Measurements from ENCODE around the gene NIM1K. TPM values are rescaled to one million over a fixed set of nuclear protein-coding genes. Genes with fewer than 3 reads are reported as not detected.
"Not testable (repeated sequence)": the region's sequence is repeated elsewhere in the genome, so short reads cannot be mapped to it uniquely, and the experiment has no call there.

The NIM1K gene
- total RNA-seq, 2 donors from 2014 or later = 2.5 to 2.9 TPM

- Mint-ChIP-seq H3K4me3 (no peak overlapping the region), H3K36me3 (peaks cover 22% of the 10 kb centered on the region), H3K9me3 (no peaks in the 10 kb centered on the region), H3K27ac (no peak overlapping the region), H3K4me1 (ENCODE audit: low read depth in 2 of 2) (peaks cover 4 to 12% of the 10 kb centered on the region in 2 donors), H3K27me3 (no peaks in the 10 kb centered on the region)
- ATAC-seq (no peak), DNase-seq (ENCODE audit: low spot score) (no peak)
Observed at GRCh38 chr5:43288269-43288831, 96.3 kb downstream of the NIM1K start.

GRCh38 chr5:43290726-43291125 is 98.7 kb downstream of the NIM1K start:
- peaks cover 6 to 16% of the 10 kb centered on the region in 2 donors for H3K4me1 Mint-ChIP-seq (ENCODE audit: low read depth in 2 of 2)
- DNase-seq (ENCODE audit: low spot score) = no peak
- H3K4me3 Mint-ChIP-seq = no peak overlapping the region
- no peak for ATAC-seq
- no peaks in the 10 kb centered on the region for H3K27me3 Mint-ChIP-seq
- H3K9me3 Mint-ChIP-seq = no peaks in the 10 kb centered on the region
- H3K27ac Mint-ChIP-seq = no peak overlapping the region
- peaks cover 34% of the 10 kb centered on the region for H3K36me3 Mint-ChIP-seq

DNA sequence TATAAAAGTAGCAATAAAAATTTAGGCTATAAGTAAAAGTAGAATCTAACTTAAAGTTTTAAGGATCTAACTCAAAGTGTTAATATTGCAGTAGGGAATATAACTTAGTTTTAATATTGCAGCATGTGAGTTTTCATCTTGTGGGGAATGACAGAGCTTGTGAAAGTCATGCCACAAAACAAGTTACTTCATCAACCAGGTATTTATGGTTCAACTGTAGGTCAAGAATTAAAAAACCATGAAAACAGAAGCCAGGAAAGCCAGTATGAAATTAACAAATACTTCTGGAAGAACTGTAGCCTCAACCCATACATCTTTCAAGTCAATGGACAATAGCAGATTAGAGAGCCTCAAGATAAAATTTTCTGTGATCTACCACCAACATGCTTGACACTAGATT is 102.2 kb downstream of the NIM1K start:
- Mint-ChIP-seq H3K27me3 (no peaks in the 10 kb centered on the region), H3K27ac (no peak overlapping the region), H3K9me3 (no peaks in the 10 kb centered on the region), H3K36me3 (peaks cover 27% of the 10 kb centered on the region), H3K4me1 (ENCODE audit: low read depth in 2 of 2) (peaks cover 3 to 13% of the 10 kb centered on the region in 2 donors), H3K4me3 (no peak overlapping the region)
- ATAC-seq (no peak), DNase-seq (ENCODE audit: low spot score) (no peak)

DNA sequence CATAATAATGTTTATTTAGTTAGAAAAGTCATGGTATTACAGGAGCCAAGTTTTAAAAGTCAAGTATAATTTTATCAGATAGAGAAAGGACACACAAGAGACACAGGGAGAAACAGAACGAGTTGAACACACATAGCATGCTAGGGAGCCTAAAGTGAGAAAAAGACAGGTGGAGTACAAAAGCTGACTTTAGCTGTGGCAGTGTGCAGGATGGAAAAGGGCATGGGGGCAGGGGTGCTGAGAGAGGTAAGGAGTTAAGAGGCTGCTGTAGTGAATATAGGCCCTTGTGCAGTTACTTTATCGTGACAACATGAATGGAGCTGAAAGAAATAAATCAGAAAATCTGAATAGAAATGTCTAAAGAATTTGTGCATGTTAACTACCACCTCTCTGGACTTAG is 103.2 kb downstream of the NIM1K start:
- ATAC-seq (no peak), DNase-seq (ENCODE audit: low spot score) (no peak)
- Mint-ChIP-seq H3K36me3 (peaks cover 27% of the 10 kb centered on the region), H3K4me3 (no peak overlapping the region), H3K27ac (no peak overlapping the region), H3K4me1 (ENCODE audit: low read depth in 2 of 2) (peaks cover 3 to 13% of the 10 kb centered on the region in 2 donors), H3K9me3 (no peaks in the 10 kb centered on the region), H3K27me3 (no peaks in the 10 kb centered on the region)

DNA sequence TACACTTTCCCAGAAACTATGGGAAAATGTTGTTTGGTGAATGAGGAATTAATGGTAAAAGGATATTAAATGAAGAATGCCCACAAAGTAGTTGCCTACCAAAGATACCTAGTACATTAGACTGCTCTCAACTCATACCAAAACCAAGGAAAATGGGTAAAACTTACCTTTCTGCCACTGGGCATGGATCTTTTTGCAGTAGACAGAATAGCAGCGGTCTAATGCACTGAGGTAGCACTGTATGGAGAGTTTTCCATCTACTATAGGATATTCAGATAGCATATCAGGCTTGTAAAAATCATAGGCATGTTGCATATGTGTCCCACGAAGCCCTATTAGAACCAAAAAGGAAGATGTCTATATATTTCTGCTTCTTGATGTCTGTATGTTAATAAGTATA is 104.8 kb downstream of the NIM1K start:
- H3K36me3 Mint-ChIP-seq = peaks cover 28% of the 10 kb centered on the region
- no peaks in the 10 kb centered on the region for H3K9me3 Mint-ChIP-seq
- ATAC-seq = no peak

DNA sequence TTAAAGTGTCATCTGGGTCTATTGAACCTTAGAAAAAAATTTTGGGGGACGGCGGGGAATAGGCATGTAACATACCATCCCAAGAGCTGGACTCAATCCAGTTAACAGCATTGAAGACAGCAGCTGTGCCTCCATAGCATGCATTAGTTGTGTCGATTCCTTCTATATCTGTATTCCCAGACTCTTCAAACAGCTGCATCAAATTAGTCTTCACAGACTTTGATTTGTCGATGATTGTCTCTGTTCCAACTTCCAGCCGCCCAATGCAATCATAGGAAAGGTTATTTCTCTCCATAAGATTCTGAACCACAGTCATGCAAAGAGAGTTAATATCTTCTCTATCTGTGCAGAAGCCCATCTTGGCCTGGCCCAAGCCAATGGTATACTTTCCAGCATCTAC is 106.4 kb downstream of the NIM1K start:
- H3K4me1 Mint-ChIP-seq (ENCODE audit: low read depth in 2 of 2) = peaks cover 24 to 27% of the 10 kb centered on the region in 2 donors
- no peak for DNase-seq (ENCODE audit: low spot score)
- H3K4me3 Mint-ChIP-seq = no peak overlapping the region
- no peak for ATAC-seq
- peaks cover 36% of the 10 kb centered on the region for H3K36me3 Mint-ChIP-seq
- H3K27ac Mint-ChIP-seq = no peak overlapping the region
- no peaks in the 10 kb centered on the region for H3K9me3 Mint-ChIP-seq
- no peaks in the 10 kb centered on the region for H3K27me3 Mint-ChIP-seq

More for the DNA sequence above, 104.8 kb downstream of the NIM1K start:
- DNase-seq (ENCODE audit: low spot score) = no peak
- Mint-ChIP-seq H3K27ac (no peak overlapping the region), H3K4me1 (ENCODE audit: low read depth in 2 of 2) (peaks cover 11 to 12% of the 10 kb centered on the region in 2 donors), H3K4me3 (no peak overlapping the region), H3K27me3 (no peaks in the 10 kb centered on the region)

- Mint-ChIP-seq H3K4me1 (ENCODE audit: low read depth in 2 of 2) (peaks cover 36 to 41% of the 10 kb centered on the region in 2 donors), H3K27ac (no peak overlapping the region), H3K36me3 (peaks cover 29% of the 10 kb centered on the region), H3K27me3 (no peaks in the 10 kb centered on the region), H3K4me3 (no peak overlapping the region), H3K9me3 (no peaks in the 10 kb centered on the region)
- DNase-seq (ENCODE audit: low spot score) (no peak), ATAC-seq (no peak)
Observed at GRCh38 chr5:43300112-43300511, 108.1 kb downstream of the NIM1K start.

GRCh38 chr5:43301653-43302091 is 109.6 kb downstream of the NIM1K start:
- H3K4me3 Mint-ChIP-seq = no peak overlapping the region
- peaks cover 39 to 44% of the 10 kb centered on the region in 2 donors for H3K4me1 Mint-ChIP-seq (ENCODE audit: low read depth in 2 of 2)
- ATAC-seq = no peak
- no peaks in the 10 kb centered on the region for H3K27me3 Mint-ChIP-seq
- no peaks in the 10 kb centered on the region for H3K9me3 Mint-ChIP-seq
- DNase-seq (ENCODE audit: low spot score) = no peak
- peak overlapping the region; percentile 34 to 40 for H3K27ac Mint-ChIP-seq
- H3K36me3 Mint-ChIP-seq = peaks cover 19% of the 10 kb centered on the region

GRCh38 chr5:43302481-43302880 is 110.5 kb downstream of the NIM1K start:
- ATAC-seq = no peak
- Mint-ChIP-seq H3K4me3 (no peak overlapping the region), H3K27me3 (no peaks in the 10 kb centered on the region), H3K9me3 (no peaks in the 10 kb centered on the region), H3K36me3 (peaks cover 13% of the 10 kb centered on the region), H3K4me1 (ENCODE audit: low read depth in 2 of 2) (peaks cover 39 to 44% of the 10 kb centered on the region in 2 donors), H3K27ac (peak overlapping the region; percentile 34 to 40)
- no peak for DNase-seq (ENCODE audit: low spot score)

GRCh38 chr5:43303242-43303641 is 111.2 kb downstream of the NIM1K start:
- Mint-ChIP-seq H3K36me3 (peaks cover 13% of the 10 kb centered on the region), H3K4me3 (no peak overlapping the region), H3K27ac (peak overlapping the region; percentile 14 to 90), H3K4me1 (ENCODE audit: low read depth in 2 of 2) (peaks cover 39 to 44% of the 10 kb centered on the region in 2 donors), H3K27me3 (no peaks in the 10 kb centered on the region), H3K9me3 (no peaks in the 10 kb centered on the region)
- no peak for DNase-seq (ENCODE audit: low spot score)
- no peak for ATAC-seq

DNA sequence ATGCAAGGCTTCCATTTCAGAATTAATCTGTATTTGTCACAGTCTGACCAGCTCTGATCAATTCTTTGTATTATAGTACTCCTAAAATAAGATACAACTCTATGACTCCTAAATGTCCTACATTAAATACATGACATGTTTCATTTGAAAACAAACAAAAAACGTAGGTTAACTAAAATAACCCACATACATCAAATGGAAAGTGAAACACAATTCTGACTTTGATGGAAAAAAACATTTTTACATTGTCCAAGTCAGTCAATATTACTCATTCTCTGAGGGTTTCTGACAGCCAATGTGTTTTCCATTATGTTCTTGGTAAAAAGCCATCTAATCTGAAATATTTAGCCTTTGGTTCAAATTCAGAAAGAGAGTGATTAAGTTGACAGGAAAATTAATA is 112.5 kb downstream of the NIM1K start:
- Mint-ChIP-seq H3K4me3 (peak overlapping the region; percentile 57), H3K4me1 (ENCODE audit: low read depth in 2 of 2) (peaks cover 45 to 50% of the 10 kb centered on the region in 2 donors), H3K36me3 (peaks cover 9% of the 10 kb centered on the region), H3K9me3 (no peaks in the 10 kb centered on the region), H3K27me3 (no peaks in the 10 kb centered on the region), H3K27ac (peak overlapping the region; percentile 77 to 90)
- ATAC-seq (peak; percentile 75 to 81), DNase-seq (ENCODE audit: low spot score) (no peak)

- no peaks in the 10 kb centered on the region for H3K9me3 Mint-ChIP-seq
- H3K4me3 Mint-ChIP-seq = peak overlapping the region; percentile 43
- no peak for DNase-seq (ENCODE audit: low spot score)
- peaks cover 49 to 50% of the 10 kb centered on the region in 2 donors for H3K4me1 Mint-ChIP-seq (ENCODE audit: low read depth in 2 of 2)
- ATAC-seq = no peak
- peaks cover 9% of the 10 kb centered on the region for H3K36me3 Mint-ChIP-seq
- H3K27me3 Mint-ChIP-seq = no peaks in the 10 kb centered on the region
- peak overlapping the region; percentile 34 to 54 for H3K27ac Mint-ChIP-seq
Observed at GRCh38 chr5:43305948-43306565, 114.0 kb downstream of the NIM1K start.

- not testable (repeated sequence) for ATAC-seq; H3K36me3 Mint-ChIP-seq; DNase-seq (ENCODE audit: low spot score); H3K27me3 Mint-ChIP-seq; H3K27ac Mint-ChIP-seq; H3K9me3 Mint-ChIP-seq; H3K4me3 Mint-ChIP-seq
- peaks cover 43 to 51% of the 10 kb centered on the region in 2 donors for H3K4me1 Mint-ChIP-seq (ENCODE audit: low read depth in 2 of 2)
Observed at GRCh38 chr5:43306954-43307353, 114.9 kb downstream of the NIM1K start.

- DNase-seq (ENCODE audit: low spot score) (no peak), ATAC-seq (no peak)
- Mint-ChIP-seq H3K9me3 (no peaks in the 10 kb centered on the region), H3K36me3 (peaks cover 4% of the 10 kb centered on the region), H3K27ac (peak overlapping the region; percentile 26 to 78), H3K4me3 (peak overlapping the region; percentile 22), H3K27me3 (no peaks in the 10 kb centered on the region), H3K4me1 (ENCODE audit: low read depth in 2 of 2) (peaks cover 48 to 51% of the 10 kb centered on the region in 2 donors)
Observed at GRCh38 chr5:43309122-43309521, 117.1 kb downstream of the NIM1K start.

Data from natural killer cell treated with Interleukin-12 subunit alpha and Interleukin-12 subunit beta and Interleukin-15 and Interleukin-18, amount 100 ng/mL, for 72 hours (primary cell).